Osteocyte (in vitro differentiated cells): ENCODE measurements around the gene SIN3B. TPM values are rescaled to one million over a fixed set of nuclear protein-coding genes. Genes with fewer than 3 reads are reported as not detected.

Source experiments
- DNase-seq: peaks from one replicate; pipeline ENCODE4 v3.0.0; 2021; ENCODE audit warnings: mixed read lengths; ENCODE audit not compliant: unreplicated experiment; ENCODE audit errors: extremely low spot score
- H3K27ac Mint-ChIP-seq: one replicate; pipeline ENCODE4 v1.8.0; 2021; ENCODE audit warnings: mild to moderate bottlenecking, mixed read lengths; ENCODE audit not compliant: unreplicated experiment
- H3K27me3 Mint-ChIP-seq: one replicate; pipeline ENCODE4 v1.8.0; 2021; ENCODE audit warnings: mixed read lengths; ENCODE audit not compliant: unreplicated experiment
- H3K36me3 Mint-ChIP-seq: one replicate; pipeline ENCODE4 v1.8.0; 2021; ENCODE audit warnings: mixed read lengths; ENCODE audit not compliant: unreplicated experiment
- H3K4me1 Mint-ChIP-seq: one replicate; pipeline ENCODE4 v1.8.0; 2021; ENCODE audit warnings: mixed read lengths; ENCODE audit not compliant: unreplicated experiment
- H3K4me3 Mint-ChIP-seq: one replicate; pipeline ENCODE4 v1.8.0; 2021; ENCODE audit warnings: mild to moderate bottlenecking, moderate library complexity, mixed read lengths; ENCODE audit not compliant: unreplicated experiment
- H3K9me3 Mint-ChIP-seq: one replicate; pipeline ENCODE4 v1.8.0; 2021; ENCODE audit warnings: mixed read lengths; ENCODE audit not compliant: unreplicated experiment
- total RNA-seq: library from RNA; stranded (reverse); gene quantifications from 2 replicates; pipeline ENCODE4 v1.2.1, GENCODE V29; 2021
- TF ChIP-seq, protein P1 (sequence below): fragments of 200-600 bp; sonication (generic); IDR thresholded peaks from 2 replicates; pipeline ENCODE4 v1.5.0; 2021; ENCODE audit warnings: antibody characterized with exemption, mild to moderate bottlenecking, moderate library complexity

SIN3B gene
- total RNA-seq, 1 donor from 2014 or later = 80.0 TPM

DNA sequence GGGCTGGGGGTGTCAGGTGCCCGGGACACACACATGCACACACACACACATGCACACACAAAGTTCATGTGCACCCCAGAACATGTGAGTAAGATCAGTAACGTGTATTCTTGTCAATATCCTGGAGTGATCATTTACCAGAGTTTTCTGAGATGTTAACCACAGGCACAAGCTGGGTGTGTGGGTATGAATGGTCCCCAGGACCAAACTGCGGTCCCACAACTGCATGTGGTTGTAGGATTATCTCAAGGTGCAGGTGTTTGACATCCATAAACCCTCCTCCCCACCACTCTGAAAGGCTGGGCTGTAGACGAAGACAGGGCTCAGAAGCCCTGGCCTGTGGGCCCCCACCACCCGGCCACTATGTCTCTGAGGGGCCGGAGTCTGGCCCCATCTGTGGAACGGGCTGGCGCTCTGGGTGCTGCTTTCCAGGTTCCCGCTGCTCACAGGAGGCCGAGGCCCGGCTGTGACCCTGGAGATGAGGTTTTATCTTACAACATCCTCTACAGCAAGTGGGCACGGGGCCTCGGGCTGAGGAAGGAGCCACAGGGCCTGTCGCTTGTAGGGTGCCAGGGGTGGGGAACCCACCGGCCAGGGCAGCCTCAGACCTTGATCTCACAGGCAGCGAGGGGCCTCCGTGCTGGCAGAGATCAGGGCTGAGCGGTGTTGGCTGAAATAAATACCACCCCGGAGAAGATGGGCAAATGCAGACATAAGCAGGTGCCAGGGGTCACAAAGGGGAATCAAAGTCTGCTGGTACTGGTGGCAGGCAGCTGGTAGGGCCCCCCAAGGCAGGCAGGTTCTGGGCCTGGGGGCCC is 63.9 kb downstream of the SIN3B start:
- peaks cover 7% of the 10 kb centered on the region for H3K36me3 Mint-ChIP-seq
- H3K4me1 Mint-ChIP-seq = peaks cover 23% of the 10 kb centered on the region
- no peak for DNase-seq
- H3K9me3 Mint-ChIP-seq = no peaks in the 10 kb centered on the region
- TF ChIP-seq, protein P1, sequence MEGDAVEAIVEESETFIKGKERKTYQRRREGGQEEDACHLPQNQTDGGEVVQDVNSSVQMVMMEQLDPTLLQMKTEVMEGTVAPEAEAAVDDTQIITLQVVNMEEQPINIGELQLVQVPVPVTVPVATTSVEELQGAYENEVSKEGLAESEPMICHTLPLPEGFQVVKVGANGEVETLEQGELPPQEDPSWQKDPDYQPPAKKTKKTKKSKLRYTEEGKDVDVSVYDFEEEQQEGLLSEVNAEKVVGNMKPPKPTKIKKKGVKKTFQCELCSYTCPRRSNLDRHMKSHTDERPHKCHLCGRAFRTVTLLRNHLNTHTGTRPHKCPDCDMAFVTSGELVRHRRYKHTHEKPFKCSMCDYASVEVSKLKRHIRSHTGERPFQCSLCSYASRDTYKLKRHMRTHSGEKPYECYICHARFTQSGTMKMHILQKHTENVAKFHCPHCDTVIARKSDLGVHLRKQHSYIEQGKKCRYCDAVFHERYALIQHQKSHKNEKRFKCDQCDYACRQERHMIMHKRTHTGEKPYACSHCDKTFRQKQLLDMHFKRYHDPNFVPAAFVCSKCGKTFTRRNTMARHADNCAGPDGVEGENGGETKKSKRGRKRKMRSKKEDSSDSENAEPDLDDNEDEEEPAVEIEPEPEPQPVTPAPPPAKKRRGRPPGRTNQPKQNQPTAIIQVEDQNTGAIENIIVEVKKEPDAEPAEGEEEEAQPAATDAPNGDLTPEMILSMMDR = no peak
- no peak overlapping the region for H3K27ac Mint-ChIP-seq
- no peaks in the 10 kb centered on the region for H3K27me3 Mint-ChIP-seq
- H3K4me3 Mint-ChIP-seq = no peak overlapping the region

DNA sequence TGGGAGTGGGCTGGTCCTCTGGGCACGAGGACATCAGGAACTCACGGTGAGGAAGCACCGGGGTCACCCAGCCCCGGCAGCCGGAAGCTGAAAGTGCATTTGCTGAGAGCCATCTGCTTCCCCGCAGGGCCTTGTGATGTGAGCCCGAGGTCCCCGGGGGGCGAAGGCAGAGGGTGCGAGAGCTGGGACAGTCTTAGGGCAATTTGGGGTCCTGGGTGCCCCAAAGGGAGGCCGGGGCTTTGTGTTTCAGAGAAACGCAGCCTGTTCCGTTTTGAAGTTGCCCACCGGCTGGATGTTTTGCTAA is 64.4 kb downstream of the SIN3B start:
- Mint-ChIP-seq H3K27ac (no peak overlapping the region), H3K36me3 (peaks cover 7% of the 10 kb centered on the region), H3K9me3 (no peaks in the 10 kb centered on the region), H3K4me1 (peaks cover 22% of the 10 kb centered on the region), H3K4me3 (no peak overlapping the region), H3K27me3 (no peaks in the 10 kb centered on the region)
- DNase-seq = no peak
- TF ChIP-seq, protein P1 = no peak

DNA sequence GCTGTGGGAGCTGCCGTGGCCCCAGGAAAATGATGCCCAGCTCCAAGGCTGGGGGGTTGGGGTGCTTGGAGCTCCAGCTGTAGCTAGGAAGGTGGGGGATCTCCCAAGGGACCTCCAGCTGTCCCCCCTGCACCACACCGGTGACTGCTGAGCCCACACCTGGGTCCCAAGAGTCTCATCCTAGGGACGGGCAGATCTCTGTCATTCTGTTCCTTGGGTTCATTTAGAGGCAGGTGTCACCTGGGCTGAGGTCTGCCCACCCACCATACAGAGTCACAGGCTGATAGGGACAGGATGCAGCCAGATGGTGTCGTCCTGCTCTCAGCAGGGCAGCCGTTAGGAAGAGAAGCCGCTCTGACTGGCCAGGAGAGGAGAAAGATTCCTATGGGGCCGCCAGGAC is 64.9 kb downstream of the SIN3B start:
- Mint-ChIP-seq H3K27ac (no peak overlapping the region), H3K4me1 (peaks cover 18% of the 10 kb centered on the region), H3K4me3 (no peak overlapping the region), H3K36me3 (peaks cover 7% of the 10 kb centered on the region), H3K9me3 (no peaks in the 10 kb centered on the region), H3K27me3 (no peaks in the 10 kb centered on the region)
- TF ChIP-seq, protein P1 = no peak
- DNase-seq = no peak

DNA sequence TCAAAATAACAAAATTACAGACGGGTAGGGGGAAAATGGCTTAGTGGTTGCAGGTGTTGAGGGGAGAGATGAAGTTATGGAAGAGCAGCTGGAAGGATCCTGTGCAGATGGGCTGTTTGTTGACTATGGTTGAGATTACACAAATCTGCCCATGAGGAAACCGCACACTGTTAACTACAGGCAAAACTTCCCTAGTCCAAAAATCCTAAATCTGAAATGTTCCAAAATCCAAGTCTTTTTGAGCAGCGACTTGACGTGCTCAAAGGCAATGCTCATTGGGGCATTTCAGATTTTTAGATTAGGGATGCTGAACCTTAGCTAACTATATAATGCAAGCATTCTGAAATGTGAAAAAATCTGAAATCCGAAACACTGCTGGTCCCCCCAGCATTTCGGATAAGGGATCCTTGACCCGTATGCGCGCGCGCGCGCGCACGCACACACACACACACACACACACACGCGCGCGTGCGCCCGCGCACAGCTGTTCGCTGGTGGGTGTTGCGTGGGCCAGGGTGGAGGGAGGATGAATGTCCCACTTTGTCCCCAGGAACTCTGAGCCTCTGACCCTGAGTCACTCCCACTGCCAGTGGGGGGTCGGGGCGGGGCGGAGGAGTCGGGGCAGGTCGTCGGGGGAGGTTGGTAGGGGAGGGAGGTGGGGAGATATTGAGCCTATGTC is 66.4 kb downstream of the SIN3B start:
- no peak for DNase-seq
- peaks cover 19% of the 10 kb centered on the region for H3K4me1 Mint-ChIP-seq
- H3K36me3 Mint-ChIP-seq = peaks cover 7% of the 10 kb centered on the region
- no peaks in the 10 kb centered on the region for H3K27me3 Mint-ChIP-seq
- no peaks in the 10 kb centered on the region for H3K9me3 Mint-ChIP-seq
- H3K4me3 Mint-ChIP-seq = peak overlapping the region; percentile 54
- no peak overlapping the region for H3K27ac Mint-ChIP-seq
- TF ChIP-seq, protein P1 = no peak
